Naive thymus-derived CD4-positive, alpha-beta T cell (primary cell): ENCODE data around the gene ACSS3. TPM values are rescaled to one million over a fixed set of nuclear protein-coding genes. Genes with fewer than 3 reads are reported as not detected.

ENCODE experiments used
- ATAC-seq: fragments of 150-1000 bp; cut with Tn5 transposase; 2 replicates; pipeline ENCODE4 v1.10.0; 2021; ENCODE audit warnings: mild to moderate bottlenecking, moderate library complexity
- CTCF ChIA-PET: fragments of 350-600 bp; sonication (Branson Sonifier 250); formaldehyde crosslinking; loops from one replicate; lab custom pipeline; 2021; ENCODE audit warnings: antibody characterized with exemption; lab: Charles Lee
- POLR2A ChIA-PET: fragments of 350-600 bp; sonication (Branson Sonifier 250); formaldehyde crosslinking; loops from one replicate; lab custom pipeline; 2021; ENCODE audit warnings: antibody characterized with exemption, inconsistent platforms; lab: Charles Lee
- DNase-seq, 9 donors: peaks; one replicate each; pipeline versions ENCODE4 v3.0.0 to v3.0.0-alpha.2; 2020 to 2022; ENCODE audit warnings: mixed read lengths in 1 of 9
- H3K27ac ChIP-seq: one replicate; pipeline ENCODE4 v1.7.0; 2013; ENCODE audit warnings: mild to moderate bottlenecking, low read depth, low read length, moderate library complexity
- H3K27me3 ChIP-seq, 2 donors: one replicate each; pipeline ENCODE4 v1.7.0; 2013; ENCODE audit warnings: low read length in 2 of 2, mild to moderate bottlenecking in 2 of 2, moderate library complexity in 2 of 2; ENCODE audit not compliant: control insufficient read depth in 2 of 2, insufficient read depth in 2 of 2
- H3K36me3 ChIP-seq, 3 experiments: 1 replicate in 2 of 3; 2 replicates in 1 of 3; pipeline ENCODE4 v1.7.0; 2013; ENCODE audit warnings: low read length in 3 of 3, mild to moderate bottlenecking in 3 of 3, moderate library complexity in 1 of 3; ENCODE audit not compliant: insufficient read depth in 3 of 3, control insufficient read depth in 2 of 3
- H3K4me1 ChIP-seq, 2 donors: one replicate each; pipeline ENCODE4 v1.7.0; 2013; ENCODE audit warnings: low read length in 2 of 2, mild to moderate bottlenecking in 2 of 2, moderate library complexity in 1 of 2; ENCODE audit not compliant: control insufficient read depth in 2 of 2, insufficient read depth in 2 of 2
- H3K4me3 ChIP-seq: 2 replicates; pipeline ENCODE4 v1.7.0; 2013; ENCODE audit warnings: mild to moderate bottlenecking, low read length
- H3K9me3 ChIP-seq, 3 experiments: 1 replicate in 2 of 3; 2 replicates in 1 of 3; pipeline ENCODE4 v1.7.0; 2013; ENCODE audit warnings: low read length in 3 of 3; ENCODE audit not compliant: control insufficient read depth in 2 of 3
- H3K27ac Mint-ChIP-seq, 9 donors: one replicate each; pipeline ENCODE4 v1.8.0; 2020 to 2022; ENCODE audit warnings: mixed read lengths in 9 of 9, mild to moderate bottlenecking in 8 of 9, moderate library complexity in 5 of 9, inconsistent platforms in 2 of 9
- H3K27me3 Mint-ChIP-seq, 5 donors: one replicate each; pipeline ENCODE4 v1.8.0; 2021 to 2022; ENCODE audit warnings: mixed read lengths in 5 of 5, mild to moderate bottlenecking in 1 of 5
- H3K36me3 Mint-ChIP-seq, 5 donors: one replicate each; pipeline ENCODE4 v1.8.0; 2020 to 2022; ENCODE audit warnings: mixed read lengths in 5 of 5, mild to moderate bottlenecking in 3 of 5, inconsistent platforms in 1 of 5
- H3K4me1 Mint-ChIP-seq, 7 donors: one replicate each; pipeline ENCODE4 v1.8.0; 2020 to 2022; ENCODE audit warnings: mixed read lengths in 7 of 7, mild to moderate bottlenecking in 3 of 7, inconsistent platforms in 1 of 7
- H3K4me3 Mint-ChIP-seq, 10 donors: one replicate each; pipeline ENCODE4 v1.8.0; 2020 to 2022; ENCODE audit warnings: mild to moderate bottlenecking in 10 of 10, mixed read lengths in 10 of 10, moderate library complexity in 6 of 10, inconsistent platforms in 2 of 10
- H3K9me3 Mint-ChIP-seq, 11 donors: one replicate each; pipeline ENCODE4 v1.8.0; 2020 to 2022; ENCODE audit warnings: mixed read lengths in 11 of 11, mild to moderate bottlenecking in 4 of 11, inconsistent platforms in 1 of 11, moderate library complexity in 1 of 11
- intact Hi-C, 2 donors: fragments of 100-400 bp; cut with micrococcal nuclease; formaldehyde crosslinking; loops; one replicate each; pipeline ENCODE4 v1.15.1; 2023
- polyA plus RNA-seq, 2 donors: library from polyadenylated mRNA; unstranded; fragments of 300-500 nt; fragmentation: Illumina TruSeq; gene quantifications; one replicate each; pipeline ENCODE4 v1.2.3, GENCODE V29; 2021
- total RNA-seq, 6 experiments: library from RNA in 5 of 6; stranded (reverse) in 5 of 6; gene quantifications; 1 replicate in 5 of 6; 2 replicates in 1 of 6; pipeline ENCODE4 v1.2.3 and lab custom pipeline; 2021 to 2026

The ACSS3 gene
- total and polyA plus RNA-seq, 7 experiments from 2014 or later: 0.49 TPM; not detected in 6

DNA sequence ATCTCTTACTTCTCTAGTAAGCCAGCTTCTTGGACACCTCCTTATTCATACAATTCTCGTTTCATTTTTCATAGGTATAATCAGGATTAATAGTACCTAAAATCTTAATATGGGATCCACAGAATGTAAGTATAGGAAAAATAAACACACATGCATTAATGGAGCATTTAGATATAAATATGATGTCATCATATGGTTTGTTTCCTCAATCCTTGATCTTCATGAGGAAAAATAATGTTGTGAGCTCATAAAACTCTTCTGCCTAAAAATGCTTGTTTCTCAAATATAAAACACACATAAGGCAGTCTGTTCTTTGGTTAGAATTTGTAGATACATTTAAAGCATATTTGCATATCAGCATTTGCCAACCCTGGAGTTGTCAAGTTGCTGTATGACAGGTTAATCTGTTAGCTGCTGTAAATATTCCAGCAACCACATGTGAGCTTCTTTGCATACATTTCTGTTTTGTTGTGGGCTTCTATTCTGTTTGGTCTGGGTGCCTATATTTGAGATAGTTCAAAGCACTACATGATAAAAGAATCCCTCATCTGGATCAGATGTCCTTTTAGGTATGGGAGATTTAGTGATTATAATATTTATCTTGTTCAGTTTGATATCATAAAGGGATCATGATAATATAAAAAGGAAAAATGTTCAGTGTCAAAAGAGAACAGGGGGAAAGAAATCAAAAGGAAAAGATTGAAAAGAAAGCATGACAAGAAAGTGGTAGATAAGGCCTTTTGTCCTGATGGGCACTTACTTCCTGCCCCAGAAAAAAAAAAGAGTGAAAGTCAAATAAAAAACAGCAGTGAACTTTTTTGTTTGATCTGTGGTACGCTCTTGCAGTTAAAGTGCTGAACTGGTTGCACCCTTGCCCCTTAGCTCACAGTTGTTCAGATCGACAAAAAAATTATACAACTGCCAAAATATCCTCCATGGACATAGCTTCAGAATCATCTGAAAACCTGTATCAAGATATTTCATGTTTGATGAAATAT lies 68.6 kb downstream of the ACSS3 start:
- no peaks in the 10 kb centered on the region for H3K27me3 ChIP-seq
- H3K9me3 ChIP-seq: no peaks in the 10 kb centered on the region
- no peak overlapping the region for H3K27ac ChIP-seq
- Mint-ChIP-seq H3K4me1 (no peaks in the 10 kb centered on the region), H3K36me3 (no peaks in the 10 kb centered on the region), H3K27me3 (no peaks in the 10 kb centered on the region), H3K9me3 (peaks cover 0 to 10% (median 0%) of the 10 kb centered on the region in 11 donors), H3K27ac (no peak overlapping the region), H3K4me3 (no peak overlapping the region)
- H3K36me3 ChIP-seq: no peaks in the 10 kb centered on the region
- ChIA-PET POLR2A (interaction anchor here (0.7 kb wide), 1 partner anchor 783 kb away, joined by 4 read pairs; no protein-coding TSS in a partner anchor), CTCF (no interaction called here)
- DNase-seq (no peak), ATAC-seq (no peak)
- no peak overlapping the region for H3K4me3 ChIP-seq
- no peaks in the 10 kb centered on the region for H3K4me1 ChIP-seq
- intact Hi-C loops: no loop called here

DNA sequence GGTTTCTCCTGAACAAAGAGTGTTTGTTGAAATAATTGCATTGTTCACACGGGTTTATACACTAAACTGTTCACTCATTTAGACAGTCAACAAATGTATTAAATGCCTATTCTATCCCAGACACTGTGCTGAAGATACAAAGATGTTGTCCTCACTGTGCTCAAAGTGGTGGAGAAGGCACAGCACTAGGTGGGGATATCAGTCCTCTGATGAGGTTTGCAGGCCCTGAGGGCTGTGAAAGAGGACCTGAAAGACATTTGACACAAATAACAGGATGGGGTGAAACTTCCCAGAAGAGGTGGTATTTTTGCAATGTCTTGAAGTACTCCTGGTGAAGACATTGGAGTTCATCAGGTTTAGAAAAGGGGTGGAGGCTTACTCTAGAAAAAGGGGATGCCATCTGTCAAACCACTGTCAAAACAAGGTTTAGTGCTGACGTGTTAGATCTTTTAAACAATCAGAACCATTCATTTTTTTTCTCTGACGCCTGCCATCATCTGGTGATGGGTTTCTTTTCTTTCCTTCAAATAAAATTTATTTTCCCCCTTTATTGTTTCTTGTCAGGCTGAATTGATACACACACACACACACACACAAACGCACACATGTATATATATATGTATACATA lies 69.5 kb downstream of the ACSS3 start:
- peaks cover 0 to 10% (median 0%) of the 10 kb centered on the region in 11 donors for H3K9me3 Mint-ChIP-seq
- H3K4me3 ChIP-seq: no peak overlapping the region
- no peaks in the 10 kb centered on the region for H3K36me3 ChIP-seq
- H3K4me1 Mint-ChIP-seq: no peaks in the 10 kb centered on the region
- ATAC-seq: no peak
- H3K27me3 ChIP-seq: no peaks in the 10 kb centered on the region
- H3K27ac ChIP-seq: no peak overlapping the region
- DNase-seq: no peak
- no peaks in the 10 kb centered on the region for H3K9me3 ChIP-seq
- H3K36me3 Mint-ChIP-seq: no peaks in the 10 kb centered on the region
- no peaks in the 10 kb centered on the region for H3K27me3 Mint-ChIP-seq
- ChIA-PET CTCF (no interaction called here), POLR2A (interaction anchor here (0.7 kb wide), 1 partner anchor 784 kb away, joined by 4 read pairs; no protein-coding TSS in a partner anchor)
- no peak overlapping the region for H3K4me3 Mint-ChIP-seq
- intact Hi-C loops: no loop called here
- no peak overlapping the region for H3K27ac Mint-ChIP-seq
- no peaks in the 10 kb centered on the region for H3K4me1 ChIP-seq

DNA sequence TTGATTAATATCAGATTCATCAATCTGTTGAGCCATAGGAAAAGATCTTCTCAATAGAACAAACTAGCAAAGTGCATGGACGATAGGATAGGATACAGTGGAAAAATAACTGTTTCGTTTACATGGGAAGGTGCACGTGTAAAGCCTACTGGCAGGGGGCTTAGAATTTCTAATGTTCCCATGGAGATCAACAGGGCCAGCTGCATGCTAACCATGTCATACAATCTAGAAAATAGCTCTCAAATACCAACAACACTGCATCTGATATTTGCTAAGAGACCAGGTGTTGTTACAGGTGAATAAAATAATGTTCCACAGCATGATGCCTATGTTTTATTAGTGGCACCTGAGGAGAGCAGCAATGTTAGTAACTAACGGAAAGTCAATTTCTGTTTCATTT lies 72.5 kb downstream of the ACSS3 start:
- CTCF ChIA-PET: no interaction called here
- no peak for ATAC-seq
- POLR2A ChIA-PET: no interaction called here
- Histone ChIP-seq H3K9me3 (no peaks in the 10 kb centered on the region), H3K4me3 (no peak overlapping the region), H3K4me1 (no peaks in the 10 kb centered on the region), H3K27ac (no peak overlapping the region), H3K36me3 (no peaks in the 10 kb centered on the region), H3K27me3 (no peaks in the 10 kb centered on the region)
- Mint-ChIP-seq H3K9me3 (peaks cover 0 to 6% (median 0%) of the 10 kb centered on the region in 11 donors), H3K4me3 (no peak overlapping the region), H3K36me3 (no peaks in the 10 kb centered on the region), H3K27ac (no peak overlapping the region), H3K4me1 (no peaks in the 10 kb centered on the region), H3K27me3 (no peaks in the 10 kb centered on the region)
- intact Hi-C loops: no loop called here
- no peak for DNase-seq

DNA sequence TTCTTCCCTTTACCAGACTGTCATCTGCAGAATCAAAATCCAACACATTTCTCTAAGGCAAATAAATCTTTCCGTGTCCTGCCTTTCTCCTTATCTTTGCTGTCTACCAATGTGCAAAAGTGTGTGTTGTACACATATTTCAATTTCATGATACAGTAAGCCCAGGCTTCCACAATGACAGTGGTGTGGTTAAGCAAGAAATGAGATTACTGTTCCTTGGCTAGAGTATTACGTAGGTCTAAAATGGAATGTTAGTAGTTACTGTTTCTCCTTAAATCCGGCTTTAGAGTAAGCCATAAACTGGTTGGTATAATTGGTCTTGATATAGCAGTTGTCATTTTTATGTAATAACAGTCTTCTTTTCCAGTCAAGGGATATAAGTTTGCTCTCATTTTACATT lies 82.0 kb downstream of the ACSS3 start:
- Histone ChIP-seq H3K9me3 (no peaks in the 10 kb centered on the region), H3K36me3 (no peaks in the 10 kb centered on the region), H3K4me1 (no peaks in the 10 kb centered on the region), H3K27me3 (no peaks in the 10 kb centered on the region), H3K4me3 (no peak overlapping the region), H3K27ac (no peak overlapping the region)
- ATAC-seq (no peak), DNase-seq (no peak)
- H3K27me3 Mint-ChIP-seq: no peaks in the 10 kb centered on the region
- intact Hi-C loops: no loop called here
- no peak overlapping the region for H3K4me3 Mint-ChIP-seq
- no peaks in the 10 kb centered on the region for H3K4me1 Mint-ChIP-seq
- ChIA-PET CTCF (no interaction called here), POLR2A (no interaction called here)
- H3K36me3 Mint-ChIP-seq: no peaks in the 10 kb centered on the region
- peaks cover 0 to 4% (median 0%) of the 10 kb centered on the region in 11 donors for H3K9me3 Mint-ChIP-seq
- no peak overlapping the region for H3K27ac Mint-ChIP-seq

GRCh38 chr12:81161680-81162079 lies 83.8 kb downstream of the ACSS3 start:
- no peak overlapping the region for H3K27ac Mint-ChIP-seq
- ATAC-seq: no peak
- H3K27me3 ChIP-seq: no peaks in the 10 kb centered on the region
- no peaks in the 10 kb centered on the region for H3K9me3 ChIP-seq
- no peak for DNase-seq
- no peaks in the 10 kb centered on the region for H3K36me3 Mint-ChIP-seq
- CTCF ChIA-PET: no interaction called here
- intact Hi-C loops: no loop called here
- H3K4me3 ChIP-seq: no peak overlapping the region
- H3K36me3 ChIP-seq: no peaks in the 10 kb centered on the region
- no peaks in the 10 kb centered on the region for H3K4me1 Mint-ChIP-seq
- no peak overlapping the region for H3K27ac ChIP-seq
- peaks cover 0 to 10% (median 1%) of the 10 kb centered on the region in 11 donors for H3K9me3 Mint-ChIP-seq
- H3K4me1 ChIP-seq: no peaks in the 10 kb centered on the region
- no peaks in the 10 kb centered on the region for H3K27me3 Mint-ChIP-seq
- POLR2A ChIA-PET: no interaction called here
- H3K4me3 Mint-ChIP-seq: no peak overlapping the region

DNA sequence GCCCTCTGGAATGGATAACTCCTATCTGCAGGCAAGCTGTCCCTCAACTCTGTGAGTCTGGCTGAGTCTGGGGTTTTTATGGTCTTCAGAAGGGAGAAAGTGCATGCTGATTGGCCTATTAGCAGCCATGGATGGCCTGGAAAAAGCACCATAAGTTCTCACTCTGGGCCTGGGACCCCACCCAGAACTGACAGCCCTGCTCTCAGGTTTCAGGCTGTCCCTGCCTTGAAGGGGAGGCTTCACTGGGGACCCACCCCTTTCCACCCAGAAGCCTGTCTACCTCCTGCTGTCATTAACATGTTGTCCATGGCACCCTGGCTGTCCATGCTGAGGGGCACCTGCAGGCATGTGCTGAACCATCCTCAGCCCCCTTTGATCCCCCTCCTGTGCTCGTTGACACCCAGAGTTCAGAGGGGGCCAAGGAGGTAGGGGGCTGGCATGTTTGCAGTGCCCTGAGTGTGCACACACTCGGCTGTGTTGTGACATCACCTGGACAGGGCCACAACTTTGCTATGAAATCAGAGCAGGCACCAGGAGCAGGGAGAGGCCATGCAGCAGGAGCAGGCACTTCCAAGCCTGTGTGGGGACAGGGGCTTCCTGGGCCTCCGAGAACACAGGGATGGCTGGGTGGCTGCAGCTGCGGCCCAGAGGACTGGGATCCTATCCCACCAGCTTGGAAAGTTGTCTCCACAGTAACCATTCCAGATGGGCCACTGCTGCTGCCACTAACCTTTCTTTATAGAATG lies 84.7 kb downstream of the ACSS3 start:
- no peaks in the 10 kb centered on the region for H3K9me3 ChIP-seq
- DNase-seq (no peak), ATAC-seq (no peak)
- Mint-ChIP-seq H3K27ac (no peak overlapping the region), H3K4me1 (no peaks in the 10 kb centered on the region), H3K9me3 (peaks cover 0 to 10% (median 0%) of the 10 kb centered on the region in 11 donors), H3K27me3 (no peaks in the 10 kb centered on the region), H3K36me3 (no peaks in the 10 kb centered on the region), H3K4me3 (no peak overlapping the region)
- intact Hi-C loops: no loop called here
- POLR2A ChIA-PET: no interaction called here
- CTCF ChIA-PET: no interaction called here
- H3K36me3 ChIP-seq: no peaks in the 10 kb centered on the region
- H3K4me1 ChIP-seq: no peaks in the 10 kb centered on the region
- H3K27ac ChIP-seq: no peak overlapping the region
- no peaks in the 10 kb centered on the region for H3K27me3 ChIP-seq
- no peak overlapping the region for H3K4me3 ChIP-seq
